Tibial nerve (tissue), 3 donors: ENCODE data around the gene PLAAT1.

Experiments used
- CTCF ChIP-seq, 5 experiments: fragments of 200-600 bp in 3 of 5; fragments of 450-650 bp in 2 of 5; sonication (generic) in 3 of 5; IDR thresholded peaks; one replicate each; pipeline ENCODE4 v1.5.1; 2016 to 2019; ENCODE audit warnings: antibody characterized with exemption in 5 of 5, mild to moderate bottlenecking in 3 of 5, moderate library complexity in 2 of 5
- POLR2A ChIP-seq, 2 donors: fragments of 450-650 bp; IDR thresholded peaks; one replicate each; pipeline ENCODE4 v1.6.1; 2017; ENCODE audit warnings: antibody characterized with exemption in 2 of 2, mild to moderate bottlenecking in 2 of 2, moderate library complexity in 2 of 2

GRCh38 chr3:193229851-193230420, 11.1 kb upstream of the PLAAT1 start:
- no peak for TF ChIP-seq POLR2A (IDR thresholded peaks at IDR 0.05)
- no peak for TF ChIP-seq CTCF (IDR thresholded peaks at IDR 0.05)
